Suppressor macrophage (primary cell): ENCODE data around the gene PIP4K2A.

ENCODE experiments used
- DNase-seq, 4 experiments: peaks; one replicate each; pipeline ENCODE4 v3.0.0-alpha.2; 2020 to 2022

PIP4K2A gene

DNA sequence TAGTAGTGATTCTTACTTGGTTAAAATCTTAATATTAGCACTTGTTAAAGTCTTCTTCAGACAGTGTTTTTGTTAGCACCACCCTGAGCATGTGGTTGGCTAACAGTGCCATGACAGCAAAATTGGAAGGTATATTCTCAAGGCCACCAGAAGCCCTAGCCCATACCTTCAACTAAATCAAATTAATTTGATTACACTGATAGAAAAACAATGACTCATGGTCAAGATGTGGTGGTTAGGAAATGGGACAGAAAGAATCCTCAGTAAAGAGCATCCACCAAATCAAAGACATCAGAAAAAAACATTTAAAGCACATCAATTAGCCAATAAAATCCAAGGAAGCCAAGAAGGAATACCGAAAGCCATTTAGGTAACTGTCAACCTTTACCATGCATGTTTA is 75.5 kb downstream of the PIP4K2A start:
- DNase-seq = no peak

DNA sequence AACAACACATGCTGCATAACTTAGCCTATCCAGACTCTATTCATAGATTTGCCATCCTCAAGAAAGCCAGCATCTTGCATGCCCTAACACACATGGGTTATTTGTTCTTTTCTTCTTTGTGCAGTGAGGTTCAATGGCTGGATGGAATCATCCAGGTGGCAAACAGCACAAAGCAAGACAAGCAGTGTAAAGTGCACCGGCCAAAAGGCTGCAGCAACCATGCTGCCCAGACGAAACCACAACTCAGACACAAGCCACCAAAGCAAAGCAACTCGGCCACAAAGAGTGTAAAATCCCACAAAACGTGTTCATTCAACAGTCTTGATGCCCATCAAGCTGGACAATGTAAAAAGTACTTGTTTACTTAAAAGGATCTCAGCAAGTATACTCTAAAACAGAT is 76.9 kb downstream of the PIP4K2A start:
- no peak for DNase-seq

DNA sequence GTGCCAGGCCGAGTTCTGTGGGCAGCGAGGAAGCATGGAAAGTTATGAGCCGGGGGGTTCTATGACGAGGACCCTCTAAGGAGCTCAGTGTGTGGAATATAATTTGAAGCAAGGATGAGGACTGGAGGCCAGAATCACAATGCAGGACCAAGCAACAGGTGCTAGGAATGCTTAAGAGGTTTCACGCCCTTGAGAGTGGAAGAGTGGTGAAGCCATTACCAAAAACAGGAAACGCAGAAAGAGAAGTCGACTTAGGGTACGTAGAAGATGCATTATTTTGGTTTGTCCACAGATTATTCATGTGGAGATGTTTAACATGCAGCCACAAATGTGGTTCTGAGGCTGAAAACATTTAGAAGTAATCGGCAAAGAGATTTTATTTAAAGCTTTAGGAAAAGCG is 78.7 kb downstream of the PIP4K2A start:
- no peak for DNase-seq

DNA sequence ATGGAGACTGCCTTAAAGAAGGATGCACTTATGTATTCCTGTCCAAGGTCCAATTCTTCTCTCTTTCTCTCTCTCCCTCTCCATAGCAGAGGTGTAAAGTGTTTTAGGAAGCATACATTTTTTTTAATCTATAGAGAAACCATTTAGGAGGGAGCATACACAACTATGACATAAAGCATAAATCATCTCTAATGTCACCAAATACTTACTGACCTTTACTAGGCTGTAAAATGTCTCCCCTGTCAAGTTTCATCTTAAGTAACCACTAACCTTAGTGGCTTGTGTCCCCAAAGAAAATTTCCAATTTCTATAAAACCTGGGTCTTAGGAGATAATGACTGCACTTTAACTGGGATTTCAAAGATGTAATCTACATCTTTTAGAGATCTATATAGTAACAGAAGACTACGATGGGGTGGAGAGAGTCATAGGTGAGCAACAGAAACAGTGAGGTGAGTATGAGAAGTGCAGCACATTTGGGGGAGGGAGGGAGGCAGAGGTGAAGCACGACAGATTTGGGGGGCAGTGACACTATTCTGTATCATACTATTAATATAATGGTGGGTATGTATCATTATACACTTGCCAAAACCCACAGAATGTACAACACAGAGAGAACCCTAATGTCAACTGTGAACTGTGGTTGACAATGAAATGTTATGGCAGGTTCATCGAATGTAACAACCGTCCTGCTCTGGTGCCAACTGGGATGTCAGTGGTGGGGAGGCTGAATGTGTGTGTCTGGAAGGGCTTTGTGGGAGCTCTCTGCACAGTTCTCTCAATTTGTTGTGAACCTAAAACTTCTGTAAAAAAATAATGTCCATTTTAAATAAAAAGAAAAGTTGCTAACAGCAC is 79.5 kb downstream of the PIP4K2A start:
- DNase-seq = no peak

DNA sequence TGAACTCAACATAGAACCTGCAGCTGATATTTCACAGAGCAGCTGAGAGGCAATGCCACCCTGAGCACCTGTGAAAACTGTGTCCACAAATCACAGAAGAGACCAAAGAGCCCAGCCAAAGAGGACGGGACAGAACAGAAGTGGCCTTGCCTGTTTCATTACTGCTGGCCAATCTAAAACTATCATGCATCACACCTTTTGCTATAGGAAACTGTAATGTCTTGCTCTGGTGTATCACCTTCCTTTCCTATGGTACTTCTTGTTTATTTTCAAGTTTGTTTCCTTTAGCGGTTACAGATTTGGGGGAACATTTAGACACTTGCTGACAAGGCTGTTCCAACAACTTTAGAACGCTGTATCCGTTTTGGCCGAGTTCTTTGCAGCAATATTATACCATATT is 80.3 kb downstream of the PIP4K2A start:
- DNase-seq = no peak

DNA sequence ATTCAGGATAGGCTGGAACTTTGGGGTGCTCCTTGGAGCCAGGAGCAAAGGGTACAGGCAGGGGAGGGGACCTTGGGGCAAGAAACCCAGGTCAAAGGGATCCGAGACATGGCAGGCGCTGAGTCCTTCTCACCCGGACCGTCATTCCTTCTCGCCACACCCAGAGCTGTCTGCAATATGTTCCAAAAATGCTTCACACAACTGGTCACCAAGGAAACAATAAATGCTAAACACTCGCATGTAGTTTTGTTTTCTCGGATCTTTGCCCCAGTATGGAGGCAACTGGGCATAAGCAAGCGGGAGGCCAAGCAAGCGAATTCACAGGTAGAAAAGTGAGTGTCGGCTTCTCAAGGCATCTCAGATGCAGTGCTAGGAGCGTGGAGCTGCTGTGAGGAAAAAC is 80.8 kb downstream of the PIP4K2A start:
- no peak for DNase-seq

DNA sequence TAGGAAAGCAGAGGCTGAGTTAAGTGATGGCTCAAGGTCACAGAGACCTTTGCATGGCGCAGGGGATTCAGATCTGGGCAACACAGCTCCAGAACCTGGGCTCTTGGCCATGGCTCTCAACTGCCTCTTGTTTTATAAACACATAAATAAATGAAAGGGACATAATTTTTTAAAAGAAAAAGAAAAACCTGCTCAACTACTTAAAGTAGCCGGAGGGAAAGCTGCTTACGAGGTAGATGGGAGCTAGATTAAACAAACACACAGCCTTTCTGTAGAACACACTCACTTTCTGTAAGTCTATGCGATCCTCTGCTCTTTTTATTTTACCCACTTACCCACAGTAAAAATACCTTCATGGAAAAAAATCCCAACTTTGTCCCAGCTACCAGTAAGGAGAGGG is 81.3 kb downstream of the PIP4K2A start:
- DNase-seq = no peak

DNA sequence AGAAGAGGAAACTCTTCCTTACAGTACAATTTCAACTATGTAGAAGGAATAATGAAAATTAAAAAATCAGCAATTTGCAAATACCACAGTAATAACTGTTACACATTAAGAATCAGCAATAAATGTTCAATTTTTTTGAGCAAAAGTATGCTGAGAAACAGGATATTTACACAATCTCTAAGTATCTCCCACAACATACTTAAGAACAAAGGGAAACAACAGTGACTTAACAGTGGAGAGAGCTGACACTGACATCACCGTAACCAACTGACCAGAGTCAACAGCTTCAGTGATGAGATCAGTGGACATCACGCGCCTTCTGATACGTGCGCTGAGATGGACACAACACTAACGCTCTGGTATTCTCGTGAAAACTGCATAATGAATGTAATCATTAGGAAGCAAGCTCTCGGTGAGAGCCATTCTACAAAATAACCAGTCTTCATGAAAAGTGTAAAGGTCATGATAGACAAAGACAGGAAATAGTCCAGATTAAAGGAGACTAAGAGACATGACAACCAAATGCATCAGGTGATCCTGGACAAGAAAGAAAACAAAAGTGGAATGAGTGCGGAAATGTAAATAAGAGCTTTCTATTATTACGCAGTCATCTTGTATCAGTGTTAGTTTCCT is 82.6 kb downstream of the PIP4K2A start:
- peak; percentile 39 to 74 (median 54) for DNase-seq

DNA sequence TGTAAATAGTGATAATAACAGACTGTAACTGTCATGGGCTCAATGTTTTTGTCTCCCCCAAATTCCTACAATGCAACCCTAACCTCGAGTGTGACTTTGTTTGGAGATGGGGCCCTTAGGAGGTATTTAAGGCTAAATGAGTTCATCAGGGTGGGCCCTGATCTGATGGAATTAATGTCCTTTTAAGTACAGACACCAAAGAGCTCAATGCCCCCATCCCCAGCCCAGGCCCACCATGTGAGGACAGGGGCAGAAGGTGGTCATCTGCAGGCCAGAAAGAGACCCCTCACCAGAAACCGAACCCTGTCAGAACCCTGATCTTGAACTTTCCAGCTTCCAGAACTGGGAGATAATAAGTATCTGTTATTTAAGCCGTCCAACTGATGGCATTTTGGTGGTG is 83.2 kb downstream of the PIP4K2A start:
- no peak for DNase-seq

DNA sequence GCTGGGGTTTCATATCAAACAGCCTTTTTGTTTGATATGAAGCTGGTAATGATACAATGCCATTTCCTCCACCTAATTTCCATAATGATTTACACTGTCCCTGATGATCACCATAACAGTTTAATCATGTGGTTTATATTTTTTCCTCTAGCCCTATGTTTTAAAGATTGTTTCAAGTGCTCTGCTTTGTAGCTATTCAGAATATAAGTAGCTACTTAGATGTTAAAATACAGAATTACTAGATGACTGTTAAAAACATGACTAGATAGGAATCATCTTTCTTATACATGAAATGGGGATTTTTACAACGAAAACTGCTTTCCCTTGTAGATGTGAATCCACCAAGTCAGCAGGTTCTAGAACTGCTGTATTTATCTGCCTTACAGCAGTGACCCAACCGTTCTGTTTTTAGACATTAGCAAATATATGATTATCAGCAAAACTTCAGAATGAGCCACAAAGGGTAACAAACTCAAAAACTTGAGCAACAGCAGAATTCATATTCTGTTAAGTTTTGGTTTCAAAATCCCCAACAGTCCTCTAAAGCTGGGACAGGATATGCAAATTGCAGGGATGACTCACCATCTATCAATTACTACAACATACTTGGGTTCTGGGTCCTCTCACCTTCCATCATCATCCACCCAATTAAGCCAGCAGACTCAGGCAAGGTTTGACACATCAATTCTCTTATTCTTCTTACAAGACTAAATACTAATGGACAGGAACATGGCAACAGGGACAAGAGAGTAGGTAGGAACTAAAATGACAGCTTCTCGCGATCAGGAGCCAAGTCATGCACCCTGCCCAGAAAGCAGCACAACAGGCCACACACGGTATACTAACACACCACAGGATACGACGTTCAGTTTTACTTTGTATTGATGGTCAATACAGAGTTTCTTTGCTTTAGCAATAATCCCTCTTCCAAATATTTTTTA is 83.9 kb downstream of the PIP4K2A start:
- DNase-seq = peak; percentile 40 to 86 (median 67)

DNA sequence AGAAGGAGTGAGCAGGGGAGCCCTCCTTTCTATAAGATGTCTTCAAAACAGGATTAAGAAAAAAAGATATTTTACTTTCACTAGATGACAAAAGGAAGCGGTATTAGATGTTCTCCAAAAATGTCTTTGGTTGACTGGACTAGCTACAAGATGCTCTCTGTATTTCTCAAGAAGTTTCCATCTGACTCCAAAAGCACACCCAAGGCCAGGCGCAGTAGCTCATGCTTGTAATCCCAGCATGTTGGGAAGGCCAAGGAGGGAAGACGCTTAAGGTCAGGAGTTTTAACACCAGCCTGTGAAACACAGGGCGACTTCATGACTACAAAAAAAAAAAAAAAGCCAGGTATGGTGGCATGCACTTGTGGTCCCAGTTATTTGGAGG is 84.5 kb downstream of the PIP4K2A start:
- DNase-seq = peak in 1 of 4 experiments; percentile 23

DNA sequence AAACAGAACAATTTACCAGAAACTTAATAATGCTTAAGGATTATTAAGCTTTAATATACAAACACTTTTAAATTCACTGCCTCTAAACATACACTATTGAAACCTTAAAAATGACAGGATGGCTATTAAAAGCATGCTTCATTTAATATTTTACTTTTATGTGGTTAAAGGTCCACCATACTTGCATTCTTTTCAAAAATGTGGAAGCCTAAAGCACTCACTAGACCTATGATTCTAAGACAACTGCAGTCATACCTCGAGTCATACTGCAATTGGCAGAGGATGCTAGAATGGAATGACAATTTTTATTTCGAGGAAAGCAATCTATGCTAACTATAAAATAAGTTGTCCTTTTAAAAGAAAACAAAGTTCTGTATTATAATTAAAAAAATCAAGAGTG is 85.3 kb downstream of the PIP4K2A start:
- no peak for DNase-seq

DNA sequence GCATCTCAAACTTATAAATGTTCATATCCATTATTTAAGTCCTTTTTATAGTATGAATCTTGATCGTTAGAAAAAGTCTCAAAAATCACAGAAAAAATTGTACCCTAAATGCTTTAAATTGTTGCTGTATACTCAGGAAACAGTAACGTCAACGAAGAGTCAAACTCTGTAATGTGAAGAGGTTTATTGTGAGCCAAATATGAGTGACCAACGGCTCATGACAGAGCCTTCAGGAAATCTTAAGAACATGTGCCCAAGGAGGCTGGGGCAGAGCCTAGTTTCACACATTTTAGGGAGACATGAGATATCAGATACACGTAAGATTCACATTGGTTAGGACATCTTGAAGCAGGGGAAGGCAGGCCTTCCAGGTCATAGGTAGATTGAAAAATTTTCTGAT is 86.1 kb downstream of the PIP4K2A start:
- no peak for DNase-seq

DNA sequence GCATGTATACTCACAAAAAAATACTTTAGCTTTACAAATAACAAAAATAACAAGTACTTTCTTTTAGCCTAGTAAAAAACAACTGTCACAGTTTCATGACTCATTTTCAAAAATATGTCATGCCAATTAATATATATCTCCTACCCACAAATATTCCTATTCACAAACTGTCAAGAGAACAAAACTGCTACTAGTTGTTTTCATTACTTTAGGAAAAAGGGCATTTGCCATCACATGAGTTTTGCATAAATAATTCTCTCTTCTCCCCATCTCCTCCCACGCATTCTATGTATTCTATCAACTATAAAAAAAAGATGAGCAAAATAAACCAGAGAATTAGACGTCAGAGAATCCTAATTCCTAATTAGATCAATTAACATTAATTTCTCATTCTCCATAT is 87.6 kb downstream of the PIP4K2A start:
- DNase-seq = no peak

DNA sequence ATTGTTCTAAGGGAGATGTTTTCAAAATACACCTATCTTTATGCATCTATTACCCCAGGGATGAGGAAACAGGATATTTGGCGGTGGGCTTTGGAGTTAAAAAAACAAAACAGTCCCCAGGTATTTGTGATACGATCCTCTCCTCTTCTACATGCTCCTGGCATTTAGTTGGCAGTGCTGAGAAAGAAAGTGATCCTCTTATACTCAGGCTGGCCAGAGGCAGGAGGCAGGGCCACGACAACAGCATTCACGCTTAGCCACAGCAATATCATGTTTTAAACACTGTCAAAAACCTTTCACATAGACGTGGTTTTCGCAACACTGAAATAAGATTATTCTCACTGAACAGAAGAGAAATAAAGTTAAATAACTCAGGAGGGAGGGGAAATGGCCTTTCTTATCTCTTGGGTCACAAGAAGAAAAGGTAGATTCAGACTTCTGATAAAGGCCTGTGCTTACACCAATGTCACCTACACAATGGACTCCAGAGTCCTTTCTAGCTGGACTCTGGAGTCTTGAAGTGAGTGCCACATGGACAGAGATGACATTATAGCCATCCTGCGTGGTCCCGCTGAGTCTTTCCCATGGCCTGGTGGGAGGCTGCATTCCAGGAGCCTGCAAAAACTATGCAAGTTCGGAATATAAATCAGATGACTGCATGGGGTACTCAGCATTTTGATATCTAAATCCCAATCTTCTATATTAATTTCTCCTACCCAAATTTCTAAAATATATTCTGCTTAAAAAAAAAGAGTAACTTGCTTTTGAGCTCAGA is 88.7 kb downstream of the PIP4K2A start:
- DNase-seq = no peak

DNA sequence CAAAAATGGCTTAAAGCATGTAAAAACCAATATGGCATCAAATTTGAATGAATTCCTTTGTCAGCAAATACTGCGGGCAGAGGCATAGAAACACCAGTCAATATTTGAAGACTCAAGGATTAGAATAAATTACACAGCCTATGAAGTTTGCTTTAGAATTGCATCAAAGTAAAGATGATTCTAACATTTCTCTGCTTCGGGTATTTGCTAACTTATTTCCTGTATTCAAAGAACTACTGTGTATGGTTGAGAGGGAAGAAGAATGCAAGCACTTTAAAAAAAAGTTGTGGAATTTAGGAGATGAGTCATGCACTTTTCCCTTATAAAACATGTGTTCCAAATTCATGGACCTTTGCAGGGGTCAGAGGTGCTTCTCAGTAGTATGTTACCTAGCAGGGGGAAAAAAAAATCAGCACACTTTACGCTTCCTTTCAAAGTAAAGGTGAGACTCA is 90.1 kb downstream of the PIP4K2A start:
- DNase-seq = peak in 2 of 4 experiments; percentile 19 to 43

DNA sequence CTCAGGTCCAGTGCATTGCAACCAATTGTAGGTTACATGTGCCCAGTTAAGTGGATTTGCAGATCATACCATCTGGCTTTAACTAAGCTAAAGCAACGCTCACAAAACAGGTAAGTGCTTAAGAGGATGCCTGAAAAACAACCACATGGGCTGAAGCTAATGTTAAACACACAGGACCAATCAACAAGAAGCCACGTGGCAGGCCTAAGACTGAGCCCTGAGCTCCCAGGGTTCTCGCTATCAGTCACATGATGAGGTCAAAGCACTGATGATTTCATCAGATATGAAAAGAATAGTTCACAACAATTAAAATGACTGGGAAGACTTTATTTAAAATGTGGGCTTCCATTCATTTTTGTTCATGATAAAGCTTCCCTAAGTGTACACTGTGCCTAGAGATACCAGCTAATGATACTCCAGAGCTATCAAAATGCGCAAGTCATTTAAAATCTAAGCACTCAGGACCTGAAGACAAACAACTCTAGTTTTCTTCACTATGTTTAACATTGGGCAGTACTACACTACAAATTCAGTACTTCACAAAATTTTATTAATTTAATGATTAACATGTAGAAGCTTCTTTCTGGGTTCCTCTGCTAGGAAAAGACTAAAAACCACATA is 90.6 kb downstream of the PIP4K2A start:
- no peak for DNase-seq

DNA sequence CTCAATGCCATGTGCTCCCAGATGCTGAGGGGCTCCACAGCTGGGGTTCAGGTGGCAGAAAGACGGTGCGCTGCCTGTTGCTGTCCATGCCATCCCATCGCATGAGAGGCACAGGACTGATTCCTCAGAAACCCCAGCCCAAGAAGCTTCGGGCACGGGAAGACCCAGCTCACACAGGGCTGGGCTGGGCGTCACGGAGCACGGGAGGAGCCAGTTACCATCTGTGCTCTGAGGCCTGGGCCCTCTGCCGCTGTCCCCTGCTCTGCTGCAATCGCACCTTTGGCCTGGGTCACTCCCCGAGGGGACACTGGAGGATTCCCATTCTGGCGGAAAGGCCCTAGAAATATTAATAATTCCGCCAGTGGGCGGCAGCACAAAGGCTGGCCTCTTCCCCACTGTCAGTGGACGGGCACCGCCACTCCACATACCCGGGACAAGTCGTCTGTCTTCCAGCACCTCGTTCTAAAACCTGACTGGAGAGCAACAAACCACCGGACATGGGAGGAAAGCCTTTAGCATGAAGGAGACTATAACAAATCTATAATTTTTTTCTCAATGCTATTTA is 92.1 kb downstream of the PIP4K2A start:
- DNase-seq = no peak

DNA sequence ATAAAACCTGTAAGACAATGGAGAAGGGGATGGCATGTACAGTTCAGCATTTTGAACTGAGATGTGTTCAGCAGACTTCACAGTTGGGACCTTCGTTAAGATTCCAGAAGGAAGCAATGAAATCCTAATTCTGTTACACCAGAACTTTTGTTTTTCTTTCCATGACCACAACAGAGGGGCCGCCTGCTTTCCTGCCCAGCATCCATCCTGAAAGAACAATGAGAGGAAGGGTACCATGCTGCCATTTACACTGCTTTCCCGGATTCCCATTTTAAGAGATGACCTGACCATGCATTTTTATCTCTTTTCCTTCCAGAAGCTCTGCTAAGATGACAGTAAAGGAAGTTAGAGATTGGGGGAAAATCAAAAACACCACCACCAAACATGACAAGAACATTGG is 92.7 kb downstream of the PIP4K2A start:
- DNase-seq = no peak

DNA sequence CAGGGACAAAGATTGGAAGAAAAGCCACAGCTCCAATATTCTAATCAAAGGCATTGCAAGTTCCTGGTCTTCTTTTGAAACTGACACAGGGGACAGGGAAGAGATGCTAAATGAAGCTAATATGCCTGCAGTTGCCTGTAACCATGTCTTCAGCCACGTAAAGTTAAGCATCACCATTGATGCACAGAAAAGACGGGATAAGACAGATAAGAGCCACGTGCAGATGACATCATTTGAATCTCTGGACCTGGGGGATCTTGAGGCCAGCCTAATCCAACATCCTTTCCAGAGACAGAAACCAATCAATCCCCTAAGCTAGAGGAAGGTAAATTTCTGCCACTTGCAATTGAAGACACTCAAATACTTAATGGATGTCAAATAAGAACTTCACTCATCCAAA is 93.4 kb downstream of the PIP4K2A start:
- no peak for DNase-seq

DNA sequence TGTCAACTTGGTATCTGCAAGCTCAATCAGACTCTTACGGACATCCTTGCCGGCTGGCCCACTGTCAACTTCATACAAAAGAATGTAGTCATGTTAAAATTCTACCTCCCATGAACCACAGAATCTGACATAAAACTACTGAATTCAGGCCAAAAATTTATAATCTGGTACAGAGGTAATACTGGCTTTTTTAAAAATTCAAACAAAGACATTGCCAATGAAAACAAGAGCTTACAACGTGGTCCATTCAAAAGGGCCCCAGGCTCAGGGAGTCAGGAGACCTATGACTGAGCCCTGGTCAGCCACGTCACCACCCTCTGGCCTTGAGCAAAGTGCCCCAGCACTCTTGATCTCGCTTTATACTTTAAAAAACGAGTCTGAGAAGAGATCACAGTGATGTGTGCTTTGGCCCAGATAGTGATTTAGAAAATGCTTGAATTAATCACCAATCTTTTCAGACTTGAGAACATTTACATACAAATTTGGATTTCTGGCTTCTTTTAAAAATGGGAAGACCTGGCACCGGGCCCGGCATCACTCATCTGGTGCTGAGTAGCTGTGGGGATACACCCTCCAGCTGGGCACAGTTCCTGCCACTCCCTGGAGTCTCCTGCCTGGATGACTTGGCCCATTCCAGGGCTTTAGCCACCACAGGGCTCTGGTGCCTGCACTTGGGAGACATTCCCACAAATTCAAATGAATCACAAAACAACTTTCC is 94.1 kb downstream of the PIP4K2A start:
- DNase-seq = no peak
